Hepatocyte (in vitro differentiated cells): ENCODE measurements around the gene ZBTB16. TPM values are rescaled to one million over a fixed set of nuclear protein-coding genes. Genes with fewer than 3 reads are reported as not detected.

Experiments used
- DNase-seq: peaks from one replicate; pipeline ENCODE4 v3.0.0-alpha.2; 2016; ENCODE audit warnings: low spot score
- H2AFZ ChIP-seq: fragments of 200-600 bp; sonication (generic); 2 replicates; pipeline ENCODE4 v1.6.0; 2016; ENCODE audit warnings: antibody characterized with exemption, mild to moderate bottlenecking
- H3K27ac ChIP-seq: fragments of 200-600 bp; sonication (generic); 2 replicates; pipeline ENCODE4 v1.5.1; 2016; ENCODE audit warnings: mild to moderate bottlenecking
- H3K27me3 ChIP-seq: fragments of 200-600 bp; sonication (generic); 2 replicates; pipeline ENCODE4 v1.6.1; 2016
- H3K36me3 ChIP-seq: fragments of 200-600 bp; sonication (generic); replicated peaks from 2 replicates; pipeline ENCODE4 v1.5.1; 2016; ENCODE audit warnings: low read depth; ENCODE audit not compliant: insufficient read depth
- H3K4me1 ChIP-seq: fragments of 200-600 bp; sonication (generic); 2 replicates; pipeline ENCODE4 v1.5.1; 2016; ENCODE audit warnings: mild to moderate bottlenecking, moderate library complexity; ENCODE audit not compliant: insufficient read depth
- H3K4me2 ChIP-seq: fragments of 200-600 bp; sonication (generic); 2 replicates; pipeline ENCODE4 v1.6.0; 2016
- H3K4me3 ChIP-seq: fragments of 200-600 bp; sonication (generic); 2 replicates; pipeline ENCODE4 v1.5.1; 2016; ENCODE audit warnings: mild to moderate bottlenecking
- H3K79me2 ChIP-seq: fragments of 200-600 bp; sonication (generic); 2 replicates; pipeline ENCODE4 v1.6.0; 2017; ENCODE audit warnings: mild to moderate bottlenecking
- H3K9me2 ChIP-seq: fragments of 200-600 bp; sonication (generic); replicated peaks from 2 replicates; pipeline ENCODE4 v1.6.0; 2017; ENCODE audit warnings: mild to moderate bottlenecking; ENCODE audit not compliant: insufficient read depth
- H3K9me3 ChIP-seq: fragments of 200-600 bp; sonication (generic); 2 replicates; pipeline ENCODE4 v1.5.1; 2016; ENCODE audit warnings: low read depth, mild to moderate bottlenecking
- H4K20me1 ChIP-seq: fragments of 200-600 bp; sonication (generic); 2 replicates; pipeline ENCODE4 v1.6.0; 2016; ENCODE audit warnings: mild to moderate bottlenecking; ENCODE audit not compliant: insufficient read depth, poor library complexity, severe bottlenecking
- EZH2 ChIP-seq: fragments of 200-600 bp; sonication (generic); IDR thresholded peaks from 2 replicates; pipeline ENCODE4 v1.6.1; 2016; ENCODE audit warnings: antibody characterized with exemption, mild to moderate bottlenecking, borderline replicate concordance
- EZH2phosphoT487 ChIP-seq: fragments of 200-600 bp; sonication (generic); IDR thresholded peaks from one replicate; pipeline ENCODE4 v1.6.1; 2018; ENCODE audit warnings: antibody characterized with exemption, mild to moderate bottlenecking, low read depth, moderate library complexity; ENCODE audit not compliant: unreplicated experiment, severe bottlenecking
- WGBS: methylation state at CpG from one replicate; pipeline ENCODE4 v1.1.6; 2016; ENCODE audit warnings: low lambda C conversion rate; ENCODE audit errors: missing lambda C conversion rate; 5-methylcytosine and 5-hydroxymethylcytosine counted together
- polyA plus RNA-seq: library from polyadenylated mRNA; unstranded; fragments of >200 nt; fragmentation: Nextera tagmentation; extraction: Ambion mirVana; gene quantifications from 2 replicates; pipeline ENCODE4 v1.2.1, GENCODE V29; 2016
- total RNA-seq: library from RNA; depleted of rRNA; stranded (reverse); fragments of >200 nt; gene quantifications from 2 replicates; pipeline ENCODE4 v1.2.3, GENCODE V29; 2014
- TF ChIP-seq, protein P1 (sequence below): fragments of 200-600 bp; sonication (generic); IDR thresholded peaks from 2 replicates; pipeline ENCODE4 v1.5.1; 2016; ENCODE audit warnings: antibody characterized with exemption, mild to moderate bottlenecking; ENCODE audit not compliant: poor library complexity

The ZBTB16 gene
- total and polyA plus RNA-seq, 2 experiments from 2014 or later = 30.1 to 52.3 TPM

DNA sequence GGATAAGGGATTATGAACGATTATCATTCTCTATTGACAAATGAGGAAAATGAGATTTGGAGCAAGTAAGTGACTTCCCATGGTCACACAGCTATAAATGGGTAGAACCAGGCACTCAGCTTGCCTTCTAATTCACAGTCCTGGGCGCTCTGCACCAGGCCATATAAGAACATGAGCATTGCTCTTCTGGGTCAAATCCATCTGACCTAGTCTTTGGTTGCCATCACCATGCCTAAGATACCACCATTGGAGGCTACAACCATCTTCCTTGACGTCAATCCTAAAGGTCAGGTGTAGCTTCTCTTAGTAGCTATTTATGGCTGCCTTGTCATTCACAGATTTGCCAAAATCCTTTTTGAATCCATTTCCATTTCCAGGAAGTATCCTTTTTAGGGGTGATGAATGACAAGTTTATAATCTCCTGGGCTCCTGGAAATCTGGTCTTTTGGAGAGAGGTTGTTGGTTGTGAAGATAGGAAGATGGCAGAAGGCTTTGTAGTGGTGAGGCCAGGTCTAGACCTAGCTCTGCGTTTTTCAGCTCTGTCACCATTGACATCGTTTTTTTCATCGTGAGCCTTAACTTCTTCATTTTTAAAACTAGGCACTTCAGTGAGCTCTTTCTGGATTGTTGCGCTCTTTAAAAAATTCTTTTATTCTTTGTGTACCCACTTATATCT is 11.1 kb downstream of the ZBTB16 start:
- H3K9me3 ChIP-seq = no peaks in the 10 kb centered on the region
- TF ChIP-seq, protein P1, sequence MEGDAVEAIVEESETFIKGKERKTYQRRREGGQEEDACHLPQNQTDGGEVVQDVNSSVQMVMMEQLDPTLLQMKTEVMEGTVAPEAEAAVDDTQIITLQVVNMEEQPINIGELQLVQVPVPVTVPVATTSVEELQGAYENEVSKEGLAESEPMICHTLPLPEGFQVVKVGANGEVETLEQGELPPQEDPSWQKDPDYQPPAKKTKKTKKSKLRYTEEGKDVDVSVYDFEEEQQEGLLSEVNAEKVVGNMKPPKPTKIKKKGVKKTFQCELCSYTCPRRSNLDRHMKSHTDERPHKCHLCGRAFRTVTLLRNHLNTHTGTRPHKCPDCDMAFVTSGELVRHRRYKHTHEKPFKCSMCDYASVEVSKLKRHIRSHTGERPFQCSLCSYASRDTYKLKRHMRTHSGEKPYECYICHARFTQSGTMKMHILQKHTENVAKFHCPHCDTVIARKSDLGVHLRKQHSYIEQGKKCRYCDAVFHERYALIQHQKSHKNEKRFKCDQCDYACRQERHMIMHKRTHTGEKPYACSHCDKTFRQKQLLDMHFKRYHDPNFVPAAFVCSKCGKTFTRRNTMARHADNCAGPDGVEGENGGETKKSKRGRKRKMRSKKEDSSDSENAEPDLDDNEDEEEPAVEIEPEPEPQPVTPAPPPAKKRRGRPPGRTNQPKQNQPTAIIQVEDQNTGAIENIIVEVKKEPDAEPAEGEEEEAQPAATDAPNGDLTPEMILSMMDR = no peak
- TF ChIP-seq EZH2phosphoT487 (no peak), EZH2 (no peak)
- WGBS = 93% methylated on average over 7 of the region's 7 CpGs
- H3K4me3 ChIP-seq = no peak overlapping the region
- H3K9me2 ChIP-seq = no peaks in the 10 kb centered on the region
- H3K27me3 ChIP-seq = no peaks in the 10 kb centered on the region
- H4K20me1 ChIP-seq = peaks cover 62% of the 10 kb centered on the region
- H2AFZ ChIP-seq = no peak overlapping the region
- H3K4me1 ChIP-seq = peaks cover 33% of the 10 kb centered on the region
- no peaks in the 10 kb centered on the region for H3K36me3 ChIP-seq
- no peak overlapping the region for H3K27ac ChIP-seq
- peaks cover 93% of the 10 kb centered on the region for H3K79me2 ChIP-seq
- no peak for DNase-seq
- H3K4me2 ChIP-seq = no peak overlapping the region

DNA sequence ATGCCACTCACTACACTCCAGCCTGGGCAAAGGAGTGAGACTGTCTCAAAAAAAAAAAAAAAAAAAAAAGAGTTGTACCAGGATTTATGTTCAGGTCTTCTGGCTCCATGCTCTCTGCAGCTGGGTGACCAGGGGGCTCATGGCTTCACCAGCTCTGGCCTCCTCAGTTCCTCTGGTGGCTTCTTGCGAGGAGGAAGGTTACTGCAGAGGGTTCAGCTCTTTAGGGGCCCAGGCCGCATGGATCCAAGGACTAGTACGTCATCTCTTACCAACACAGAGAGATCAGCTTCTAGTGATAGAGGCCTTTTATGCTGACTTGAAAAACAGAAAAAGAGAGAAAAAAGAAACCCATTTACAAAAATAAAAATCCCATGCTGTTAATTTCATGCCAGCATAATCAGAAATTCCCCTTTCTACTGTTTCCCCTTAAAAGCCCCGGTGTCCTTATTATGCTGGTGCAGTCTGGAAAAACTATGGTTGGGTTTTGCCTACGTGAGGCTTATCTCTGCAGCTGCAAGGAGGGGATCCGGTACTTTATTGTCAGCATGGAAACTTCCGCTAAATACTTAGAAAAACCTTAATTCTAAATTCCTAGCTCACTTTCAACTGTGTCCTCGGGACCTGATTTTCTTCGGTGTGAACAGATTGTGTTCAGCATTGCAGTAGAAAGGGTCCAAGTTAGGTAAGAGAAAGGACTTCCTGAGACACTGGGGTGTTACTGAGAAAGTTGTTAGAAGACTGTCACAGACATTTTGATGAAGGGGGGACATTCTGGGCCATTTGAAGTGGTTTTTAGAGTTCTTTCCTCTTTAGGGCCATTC is 13.7 kb downstream of the ZBTB16 start:
- no peaks in the 10 kb centered on the region for H3K9me2 ChIP-seq
- DNase-seq = no peak
- peaks cover 40% of the 10 kb centered on the region for H4K20me1 ChIP-seq
- H3K4me1 ChIP-seq = peaks cover 57% of the 10 kb centered on the region
- no peak overlapping the region for H3K27ac ChIP-seq
- H3K4me3 ChIP-seq = no peak overlapping the region
- TF ChIP-seq, protein P1 = no peak
- TF ChIP-seq EZH2phosphoT487 (no peak), EZH2 (no peak)
- H3K4me2 ChIP-seq = no peak overlapping the region
- no peak overlapping the region for H2AFZ ChIP-seq
- peaks cover 84% of the 10 kb centered on the region for H3K79me2 ChIP-seq
- no peaks in the 10 kb centered on the region for H3K9me3 ChIP-seq
- 77% methylated on average over 9 of the region's 9 CpGs for WGBS
- H3K36me3 ChIP-seq = no peaks in the 10 kb centered on the region
- H3K27me3 ChIP-seq = no peaks in the 10 kb centered on the region

DNA sequence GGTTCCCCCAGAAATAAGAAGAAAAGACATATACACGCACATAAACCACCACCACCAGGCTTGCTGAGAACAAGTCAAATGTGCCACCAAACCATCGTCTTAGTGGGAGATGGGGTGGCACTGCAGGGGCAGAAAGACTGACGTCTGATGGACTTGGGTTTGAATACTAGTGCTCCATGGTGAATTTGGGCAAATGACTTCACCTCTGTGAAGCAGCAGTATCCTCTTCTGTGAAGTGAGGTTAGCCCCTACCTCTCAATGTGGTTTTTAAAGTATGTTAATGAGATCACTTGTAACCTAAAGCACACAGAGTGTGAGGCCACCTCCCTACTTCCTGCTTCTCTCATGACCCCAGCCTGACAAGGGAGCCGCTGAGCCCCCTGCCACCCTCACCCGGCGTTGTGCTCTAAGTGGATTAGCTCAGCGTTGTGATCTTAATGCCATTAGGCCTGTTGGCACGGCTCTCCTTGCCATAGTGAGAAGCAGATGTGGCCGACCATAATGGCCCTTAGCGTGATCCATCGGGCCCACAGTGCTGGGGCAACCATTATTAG is 14.4 kb downstream of the ZBTB16 start:
- Histone ChIP-seq H3K36me3 (no peaks in the 10 kb centered on the region), H3K27me3 (no peaks in the 10 kb centered on the region), H3K9me3 (no peaks in the 10 kb centered on the region), H3K4me1 (peaks cover 64% of the 10 kb centered on the region), H3K9me2 (no peaks in the 10 kb centered on the region), H4K20me1 (peaks cover 38% of the 10 kb centered on the region), H3K4me2 (peak overlapping the region; percentile 59), H3K27ac (no peak overlapping the region), H3K79me2 (peaks cover 79% of the 10 kb centered on the region), H3K4me3 (no peak overlapping the region), H2AFZ (no peak overlapping the region)
- TF ChIP-seq, protein P1 = no peak
- TF ChIP-seq EZH2 (no peak), EZH2phosphoT487 (no peak)
- no peak for DNase-seq
- 81% methylated on average over 11 of the region's 11 CpGs for WGBS
